DOHH2 (cell line): Measurements from ENCODE around the gene NCF4.

Experiments
- H3F3A ChIP-seq: fragments of 200-600 bp; sonication (generic), shearing (Covaris generic); 2 replicates; pipeline ENCODE4 v1.6.0; 2016; ENCODE audit warnings: antibody characterized with exemption, mild to moderate bottlenecking; ENCODE audit not compliant: control insufficient read depth, insufficient read depth
- H3K27ac ChIP-seq: fragments of 200-600 bp; sonication (generic); 2 replicates; pipeline ENCODE4 v1.5.1; 2014; ENCODE audit warnings: low read depth, mild to moderate bottlenecking, low read length, moderate library complexity
- H3K27me3 ChIP-seq: fragments of 200-600 bp; sonication (generic); 2 replicates; pipeline ENCODE4 v1.6.1; 2014; ENCODE audit warnings: mild to moderate bottlenecking, low read length, mixed read lengths; ENCODE audit not compliant: control insufficient read depth
- H3K36me3 ChIP-seq: fragments of 200-600 bp; sonication (generic); 2 replicates; pipeline ENCODE4 v1.6.1; 2014; ENCODE audit warnings: mild to moderate bottlenecking, low read length, moderate library complexity, mixed read lengths; ENCODE audit not compliant: control insufficient read depth
- H3K4me1 ChIP-seq: fragments of 200-600 bp; sonication (generic); 2 replicates; pipeline ENCODE4 v1.6.1; 2014; ENCODE audit warnings: mild to moderate bottlenecking, low read length, mixed read lengths; ENCODE audit not compliant: control insufficient read depth
- H3K4me2 ChIP-seq: fragments of 200-600 bp; sonication (generic); 2 replicates; pipeline ENCODE4 v1.6.0; 2014; ENCODE audit warnings: mild to moderate bottlenecking, low read length, moderate library complexity
- H3K4me3 ChIP-seq: fragments of 200-600 bp; sonication (generic); 2 replicates; pipeline ENCODE4 v1.5.1; 2014; ENCODE audit warnings: mild to moderate bottlenecking, low read length, mixed read lengths
- H3K79me2 ChIP-seq: fragments of 200-600 bp; sonication (generic); 2 replicates; pipeline ENCODE4 v1.6.1; 2014; ENCODE audit warnings: mild to moderate bottlenecking, low read length, mixed read lengths; ENCODE audit not compliant: control insufficient read depth
- H3K9me2 ChIP-seq: fragments of 200-600 bp; sonication (generic); replicated peaks from 2 replicates; pipeline ENCODE4 v1.6.1; 2014; ENCODE audit warnings: mild to moderate bottlenecking, low read length, mixed read lengths; ENCODE audit not compliant: control insufficient read depth
- H3K9me3 ChIP-seq: fragments of 200-600 bp; sonication (generic); 2 replicates; pipeline ENCODE4 v1.6.1; 2014; ENCODE audit warnings: antibody characterized with exemption, low read length, mixed read lengths; ENCODE audit not compliant: control insufficient read depth, insufficient read depth
- H4K20me1 ChIP-seq: fragments of 200-600 bp; sonication (generic); 2 replicates; pipeline ENCODE4 v1.6.0; 2014; ENCODE audit warnings: low read depth, mild to moderate bottlenecking, antibody characterized with exemption, low read length, moderate library complexity; ENCODE audit not compliant: control insufficient read depth, insufficient read depth
- CTCF ChIP-seq: fragments of 200-600 bp; sonication (generic); IDR thresholded peaks from one replicate; pipeline ENCODE4 v1.5.1; 2014; ENCODE audit warnings: antibody characterized with exemption, mild to moderate bottlenecking, low read depth, low read length; ENCODE audit not compliant: poor library complexity, severe bottlenecking
- EZH2phosphoT487 ChIP-seq: fragments of 200-600 bp; sonication (generic); IDR thresholded peaks from 2 replicates; pipeline ENCODE4 v1.6.1; 2017; ENCODE audit warnings: borderline replicate concordance, mild to moderate bottlenecking, antibody characterized with exemption, low read length, moderate library complexity, mixed read lengths

The NCF4 gene

GRCh38 chr22:36887162-36887561, 26.4 kb downstream of the NCF4 start:
- H3K27ac ChIP-seq: no peak overlapping the region

GRCh38 chr22:36891646-36892045, 30.8 kb downstream of the NCF4 start:
- no peaks in the 10 kb centered on the region for H3F3A ChIP-seq
- H4K20me1 ChIP-seq: no peaks in the 10 kb centered on the region
- no peak overlapping the region for H3K4me3 ChIP-seq
- peaks cover 4% of the 10 kb centered on the region; the same call in 1 of the 2 replicates for H3K9me3 ChIP-seq
- no peaks in the 10 kb centered on the region for H3K4me1 ChIP-seq
- TF ChIP-seq EZH2phosphoT487 (no peak), CTCF (no peak)
- H3K4me2 ChIP-seq: no peak overlapping the region
- H3K36me3 ChIP-seq: no peaks in the 10 kb centered on the region
- no peaks in the 10 kb centered on the region for H3K27me3 ChIP-seq
- H3K9me2 ChIP-seq: no peaks in the 10 kb centered on the region
- no peak overlapping the region for H3K27ac ChIP-seq
- H3K79me2 ChIP-seq: no peaks in the 10 kb centered on the region

More at GRCh38 chr22:36887162-36887561, 26.4 kb downstream of the NCF4 start:
- Histone ChIP-seq H3K9me2 (no peaks in the 10 kb centered on the region), H3K4me1 (no peaks in the 10 kb centered on the region), H3K4me2 (no peak overlapping the region), H3K9me3 (no peaks in the 10 kb centered on the region), H4K20me1 (no peaks in the 10 kb centered on the region), H3K36me3 (no peaks in the 10 kb centered on the region), H3K27me3 (peaks cover 12% of the 10 kb centered on the region), H3F3A (no peaks in the 10 kb centered on the region), H3K79me2 (no peaks in the 10 kb centered on the region), H3K4me3 (no peak overlapping the region)
- no peak for TF ChIP-seq EZH2phosphoT487

GRCh38 chr22:36892292-36892691, 31.5 kb downstream of the NCF4 start:
- no peaks in the 10 kb centered on the region for H3K4me1 ChIP-seq

GRCh38 chr22:36893262-36893661, 32.5 kb downstream of the NCF4 start:
- H3K79me2 ChIP-seq: no peaks in the 10 kb centered on the region
- no peaks in the 10 kb centered on the region for H3F3A ChIP-seq
- H3K4me2 ChIP-seq: no peak overlapping the region
- no peaks in the 10 kb centered on the region for H4K20me1 ChIP-seq
- no peaks in the 10 kb centered on the region for H3K4me1 ChIP-seq
- H3K4me3 ChIP-seq: no peak overlapping the region
- H3K27me3 ChIP-seq: no peaks in the 10 kb centered on the region
- no peak overlapping the region for H3K27ac ChIP-seq
- H3K36me3 ChIP-seq: no peaks in the 10 kb centered on the region
- H3K9me3 ChIP-seq: peaks cover 4% of the 10 kb centered on the region; the same call in 1 of the 2 replicates
- TF ChIP-seq CTCF (no peak), EZH2phosphoT487 (no peak)
- H3K9me2 ChIP-seq: no peaks in the 10 kb centered on the region

More at GRCh38 chr22:36892292-36892691, 31.5 kb downstream of the NCF4 start:
- no peaks in the 10 kb centered on the region for H3K9me2 ChIP-seq
- H3K4me3 ChIP-seq: no peak overlapping the region
- no peaks in the 10 kb centered on the region for H3F3A ChIP-seq
- no peak overlapping the region for H3K4me2 ChIP-seq
- no peaks in the 10 kb centered on the region for H4K20me1 ChIP-seq
- H3K27me3 ChIP-seq: no peaks in the 10 kb centered on the region
- TF ChIP-seq EZH2phosphoT487 (no peak), CTCF (no peak)
- peaks cover 4% of the 10 kb centered on the region; the same call in 1 of the 2 replicates for H3K9me3 ChIP-seq
- H3K36me3 ChIP-seq: no peaks in the 10 kb centered on the region
- H3K27ac ChIP-seq: no peak overlapping the region
- no peaks in the 10 kb centered on the region for H3K79me2 ChIP-seq
